GM21447 (cell line): ENCODE results near the gene ULBP2.
"Not testable (repeated sequence)": the region's sequence is repeated elsewhere in the genome, so short reads cannot be mapped to it uniquely, and the experiment has no call there.

Experiments used
- ATAC-seq: cut with Tn5 transposase; IDR thresholded peaks from one replicate; pipeline ENCODE4 v1.9.1; 2021; ENCODE audit not compliant: unreplicated experiment

Gene ULBP2

GRCh38 chr6:149908480-149908879, 33.3 kb upstream of the ULBP2 start:
- ATAC-seq = not testable (repeated sequence)

- no peak for ATAC-seq
Observed at GRCh38 chr6:149909701-149910470, 31.9 kb upstream of the ULBP2 start.

DNA sequence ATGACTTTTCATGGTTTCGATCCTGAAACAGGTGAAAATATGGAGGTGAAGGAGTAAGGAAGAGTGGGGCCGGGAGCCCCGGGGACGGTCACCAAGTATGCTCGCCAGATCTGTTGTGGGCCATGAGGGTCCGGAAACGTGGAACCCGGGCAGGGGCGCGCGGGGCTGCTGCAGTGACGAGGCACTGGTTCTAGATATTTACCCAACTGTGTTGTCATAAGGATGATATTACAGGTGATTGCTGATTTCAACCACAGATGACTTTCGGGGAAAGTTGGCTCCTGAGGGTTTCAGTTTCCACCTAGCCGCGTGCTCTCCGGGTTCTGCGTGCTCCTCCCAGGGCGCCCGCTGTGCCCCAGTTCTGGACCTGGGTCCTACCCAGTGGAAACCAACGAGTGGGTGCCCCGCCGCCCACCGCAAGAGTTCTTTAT, 31.1 kb upstream of the ULBP2 start:
- no peak for ATAC-seq

- ATAC-seq = not testable (repeated sequence)
Observed at GRCh38 chr6:149912680-149913079, 29.1 kb upstream of the ULBP2 start.

GRCh38 chr6:149913085-149913484, 28.7 kb upstream of the ULBP2 start:
- no peak for ATAC-seq

GRCh38 chr6:149913540-149914240, 28.1 kb upstream of the ULBP2 start:
- no peak for ATAC-seq

DNA sequence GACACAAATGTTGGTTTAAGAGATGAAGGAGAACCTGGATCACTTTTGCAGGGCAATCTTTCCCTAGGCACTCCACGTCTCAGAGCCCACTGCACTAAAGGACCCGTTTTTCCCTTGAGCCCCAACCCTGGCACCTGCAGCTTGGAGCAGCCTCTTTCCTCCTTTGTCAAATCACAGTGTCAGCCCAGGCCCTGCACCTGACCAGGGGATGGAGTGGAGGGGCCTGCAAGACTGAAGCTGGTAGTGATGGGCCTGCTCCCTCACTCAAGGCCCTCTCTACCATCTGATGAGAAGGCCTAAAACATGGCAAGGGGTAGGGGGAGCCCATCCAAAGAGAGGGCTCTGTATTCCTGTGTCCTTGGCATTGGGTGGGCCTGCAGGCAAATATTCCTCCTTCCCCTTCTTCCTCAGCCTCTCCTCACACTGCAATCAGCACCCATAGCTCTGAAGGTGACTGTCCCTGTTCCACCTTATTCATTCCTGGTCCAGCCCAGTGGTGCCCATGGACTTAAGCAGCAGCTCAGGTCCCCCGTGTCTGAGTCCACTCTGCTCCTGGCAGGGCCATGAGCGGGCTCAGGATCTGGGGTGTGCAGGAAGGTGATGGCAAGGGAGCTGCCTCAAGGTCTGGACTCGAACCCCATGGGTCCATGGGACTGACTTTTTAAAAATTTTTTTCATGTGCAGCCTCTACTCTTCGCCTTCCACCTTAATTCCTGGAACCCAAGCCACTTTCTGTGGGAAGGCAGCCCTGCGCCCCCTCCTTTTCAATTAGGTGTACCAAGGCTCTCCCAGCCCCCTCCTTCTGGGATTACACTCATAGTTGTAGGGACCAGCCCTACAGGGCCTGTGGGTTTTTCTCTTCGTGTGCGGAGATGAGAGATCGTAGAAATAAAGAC, 25.6 kb upstream of the ULBP2 start:
- no peak for ATAC-seq

GRCh38 chr6:149917679-149918078, 24.1 kb upstream of the ULBP2 start:
- ATAC-seq = no peak

DNA sequence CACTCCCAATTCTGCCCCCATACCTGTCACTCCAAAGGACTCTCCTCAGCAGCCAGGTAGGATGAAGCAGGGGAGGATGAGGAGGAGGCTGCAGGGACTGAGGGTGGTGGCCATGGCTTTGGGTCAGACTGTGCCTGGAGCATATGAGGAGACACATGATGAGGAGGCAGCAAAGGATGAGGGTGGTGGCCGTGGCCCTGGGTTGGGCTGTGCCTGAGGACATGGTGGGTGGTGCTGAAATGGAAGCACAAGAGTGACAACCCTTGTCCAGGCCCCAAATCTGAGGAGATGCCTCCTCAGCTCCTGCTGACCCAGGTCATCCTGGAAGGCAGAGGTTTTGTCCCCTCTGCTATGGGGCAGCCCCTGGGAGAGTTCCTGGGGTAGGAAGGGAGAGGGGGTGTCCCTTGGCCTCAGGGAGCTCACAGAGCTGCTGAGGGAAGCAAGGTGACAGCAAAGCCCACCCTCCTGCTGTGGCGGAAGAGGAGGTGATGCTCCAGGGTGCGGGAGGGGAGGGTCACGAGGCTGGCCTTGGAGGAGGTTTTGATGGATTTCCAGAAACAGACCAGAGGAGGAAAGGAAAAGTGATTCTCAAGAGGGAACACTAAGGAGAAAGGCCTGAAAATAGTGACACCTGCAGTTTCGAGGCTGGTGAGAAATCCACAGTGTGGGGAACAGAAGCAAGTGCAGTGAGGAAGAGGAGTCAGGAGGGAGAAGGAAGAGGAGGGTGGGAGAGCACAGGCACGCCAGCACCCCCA, 23.5 kb upstream of the ULBP2 start:
- ATAC-seq = no peak

- not testable (repeated sequence) for ATAC-seq
Observed at GRCh38 chr6:149919126-149919833, 22.5 kb upstream of the ULBP2 start.

- no peak for ATAC-seq
Observed at GRCh38 chr6:149919834-149920225, 22.0 kb upstream of the ULBP2 start.

DNA sequence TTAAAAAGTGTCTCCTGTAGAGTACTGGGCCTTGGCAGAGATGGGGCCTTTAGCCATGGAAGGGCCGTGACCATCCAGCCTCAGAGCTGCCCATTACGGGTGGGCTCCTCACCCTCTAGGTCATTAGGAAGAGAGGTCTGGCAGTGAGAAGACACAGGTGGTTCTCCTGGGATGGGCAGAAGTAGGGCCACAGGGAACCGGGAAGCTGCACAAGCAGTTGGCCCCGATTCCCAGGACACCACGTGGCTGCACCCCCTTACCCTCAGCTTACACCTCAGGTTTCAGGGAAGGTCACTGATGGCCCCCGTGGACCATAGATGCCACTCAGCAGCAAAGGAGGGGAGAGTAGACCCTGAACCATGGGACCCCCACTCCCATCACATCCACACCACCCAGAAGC, 20.5 kb upstream of the ULBP2 start:
- ATAC-seq = no peak

DNA sequence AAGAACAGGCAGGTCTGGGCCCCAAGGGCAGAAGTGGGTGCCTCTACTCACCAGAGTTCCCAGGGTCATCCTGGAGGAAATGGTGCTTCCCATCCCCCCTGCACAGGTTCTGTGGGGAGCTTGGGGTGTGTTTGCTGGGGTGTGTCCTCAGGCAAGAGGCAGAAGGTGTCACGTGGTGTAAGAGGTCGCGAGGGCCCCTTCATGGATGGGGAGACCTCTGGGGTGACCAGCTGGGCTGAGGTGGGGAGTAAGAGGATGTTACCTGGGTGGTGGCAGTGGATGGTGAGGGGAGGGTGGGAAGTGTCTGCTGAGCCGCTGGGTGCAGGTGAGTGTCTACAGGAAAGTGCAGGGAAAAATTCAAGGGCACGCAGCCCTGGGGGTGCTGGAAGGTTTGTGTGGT, 19.7 kb upstream of the ULBP2 start:
- not testable (repeated sequence) for ATAC-seq

DNA sequence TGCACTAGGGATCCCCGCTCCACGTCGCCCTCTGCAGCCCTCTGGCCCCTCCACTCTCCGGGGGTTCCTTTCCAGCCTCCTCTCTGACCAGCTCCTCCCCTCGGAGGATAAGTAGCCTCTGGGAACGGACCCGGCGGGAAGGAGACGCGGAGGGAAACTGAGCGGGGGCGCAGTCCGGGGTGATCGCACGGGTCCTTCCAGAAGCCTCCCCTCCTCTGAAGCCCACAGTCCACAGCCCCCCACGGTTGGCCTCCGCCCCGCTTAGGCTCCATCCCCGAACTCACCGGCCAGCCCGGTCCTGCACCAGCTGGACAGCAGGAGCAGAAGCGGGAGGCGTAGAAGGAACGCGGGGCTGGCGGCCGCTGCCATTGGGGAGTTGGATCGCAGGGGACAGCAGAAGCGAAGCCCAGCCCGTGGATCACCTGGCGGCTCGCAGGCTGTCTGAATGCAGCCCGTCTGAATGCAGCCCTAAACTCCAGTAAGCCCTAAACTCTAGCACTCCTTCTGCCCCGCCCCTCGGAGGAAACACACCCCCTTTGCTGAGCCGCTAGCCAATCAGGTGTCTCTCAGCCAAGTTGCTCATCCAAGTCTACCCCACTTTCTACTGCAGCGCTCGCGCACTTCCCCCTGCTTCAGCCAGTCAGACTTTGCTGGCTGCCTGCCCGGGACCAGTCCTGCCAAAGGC, 19.0 kb upstream of the ULBP2 start, which contains the start of gene RAET1G:
RAET1G (minus strand) TSS at position 480 of the 685 bp plus-strand sequence; CDS start at position 369, 111 bp downstream.
- no peak for ATAC-seq

DNA sequence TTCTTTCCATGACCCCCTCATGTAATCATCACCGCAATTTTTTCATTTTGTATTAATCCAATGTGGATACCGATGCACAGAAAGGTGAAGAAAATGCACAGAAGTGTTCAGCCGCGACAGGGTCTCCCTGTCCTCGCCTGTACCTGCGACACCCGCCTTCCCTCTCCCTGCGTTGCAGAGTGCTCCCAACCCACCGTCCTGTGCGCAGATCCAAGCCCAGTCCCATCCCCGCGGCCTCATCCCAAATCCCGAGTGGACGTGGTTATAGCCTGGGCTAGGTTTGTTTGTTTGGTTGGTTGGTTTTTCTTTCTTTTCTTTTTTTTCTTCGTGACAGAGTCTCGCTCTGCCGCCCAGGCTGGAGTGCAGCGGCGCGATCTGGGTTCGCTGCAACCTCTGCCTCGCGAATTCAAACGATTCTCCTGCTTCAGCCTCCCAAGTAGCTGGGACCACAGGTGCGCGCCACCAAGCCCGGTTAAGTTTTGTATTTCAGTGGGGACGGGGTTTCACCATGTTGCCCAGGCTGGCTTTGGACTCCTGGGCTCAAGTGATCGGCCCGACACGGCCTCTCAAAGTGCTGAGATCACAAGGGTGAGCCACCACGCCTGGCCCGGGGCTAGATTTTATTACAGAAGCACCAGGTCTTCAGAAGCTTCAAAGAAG, 18.4 kb upstream of the ULBP2 start:
- no peak for ATAC-seq

DNA sequence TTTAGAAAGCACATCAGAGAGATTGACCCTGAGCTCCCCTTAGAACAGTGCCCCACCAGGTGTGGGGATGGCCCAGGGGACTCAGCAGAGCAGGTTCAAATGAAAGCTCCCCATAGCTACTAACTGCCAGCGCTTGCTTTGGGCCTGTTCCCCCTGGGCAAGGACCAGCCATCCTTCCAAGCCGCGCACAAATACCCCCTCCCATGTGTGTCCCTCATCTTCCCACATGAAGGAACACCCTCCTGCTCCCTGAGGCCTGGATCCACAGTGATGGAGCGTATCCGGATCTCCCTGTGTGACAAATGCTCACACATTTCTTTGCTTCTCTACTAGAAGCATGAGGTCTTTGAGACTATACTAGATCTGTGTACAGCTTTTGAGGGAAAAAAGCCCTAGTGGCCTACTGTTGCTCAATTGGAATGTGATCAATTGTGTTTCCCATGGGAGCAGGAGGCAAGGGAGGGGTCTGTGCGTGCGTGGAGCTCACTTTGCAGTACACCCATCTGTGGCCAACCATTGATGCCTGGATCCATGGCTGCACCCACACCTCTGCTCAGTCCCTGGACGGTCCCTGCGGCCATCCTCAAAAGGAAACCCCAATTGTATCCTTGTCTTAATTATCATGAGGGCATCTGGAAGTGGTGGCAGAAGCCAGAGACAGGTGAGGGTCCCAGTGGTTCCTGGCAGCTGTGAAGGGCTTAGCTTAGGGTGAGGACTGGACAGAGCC, 17.4 kb upstream of the ULBP2 start:
- ATAC-seq = no peak

GRCh38 chr6:149924933-149925252, 16.9 kb upstream of the ULBP2 start:
- ATAC-seq = no peak

GRCh38 chr6:149925253-149925973, 16.4 kb upstream of the ULBP2 start:
- no peak for ATAC-seq
